ENCODE measurements around the gene NAGPA. TPM values are rescaled to one million over a fixed set of nuclear protein-coding genes. Genes with fewer than 3 reads are reported as not detected.
A peak's percentile ranks its signal among the peaks of the same experiment; 100 is the strongest.

Gene NAGPA
- total and polyA plus RNA-seq, 3 experiments from 2014 or later, result 18.8 to 33.3 (median 19.0) TPM

- H3K9me3 Mint-ChIP-seq, result no peaks in the 10 kb centered on the region
- Histone ChIP-seq H3K4me3 (ENCODE audit: low read length) (no peak overlapping the region), H3K36me3 (ENCODE audit: insufficient read depth, low read length) (no peaks in the 10 kb centered on the region), H3K9me3 (ENCODE audit: low read length) (no peaks in the 10 kb centered on the region), H3K4me1 (ENCODE audit: insufficient read depth, low read length) (peaks cover 18% of the 10 kb centered on the region), H3K27ac (ENCODE audit: low read depth, low read length) (no peak overlapping the region), H3K27me3 (ENCODE audit: insufficient read depth, low read length, poor library complexity, severe bottlenecking) (no peaks in the 10 kb centered on the region)
- ChIA-PET POLR2A (no interaction called here), CTCF (no interaction called here)
- H3K4me3 Mint-ChIP-seq, result peak overlapping the region in 1 of 7 donors; percentile 72
- H3K4me1 Mint-ChIP-seq, result peaks cover 12 to 26% (median 17%) of the 10 kb centered on the region in 3 donors
- H3K27ac Mint-ChIP-seq, result peak overlapping the region in 1 of 8 donors; percentile 92
- H3K27me3 Mint-ChIP-seq, result no peaks in the 10 kb centered on the region
- H3K36me3 Mint-ChIP-seq, result peaks cover 0 to 46% (median 7%) of the 10 kb centered on the region in 3 donors
- peak in 1 of 5 donors; percentile 8 for DNase-seq
Measured at GRCh38 chr16:5030251-5030870, 3.4 kb downstream of the NAGPA start.

DNA sequence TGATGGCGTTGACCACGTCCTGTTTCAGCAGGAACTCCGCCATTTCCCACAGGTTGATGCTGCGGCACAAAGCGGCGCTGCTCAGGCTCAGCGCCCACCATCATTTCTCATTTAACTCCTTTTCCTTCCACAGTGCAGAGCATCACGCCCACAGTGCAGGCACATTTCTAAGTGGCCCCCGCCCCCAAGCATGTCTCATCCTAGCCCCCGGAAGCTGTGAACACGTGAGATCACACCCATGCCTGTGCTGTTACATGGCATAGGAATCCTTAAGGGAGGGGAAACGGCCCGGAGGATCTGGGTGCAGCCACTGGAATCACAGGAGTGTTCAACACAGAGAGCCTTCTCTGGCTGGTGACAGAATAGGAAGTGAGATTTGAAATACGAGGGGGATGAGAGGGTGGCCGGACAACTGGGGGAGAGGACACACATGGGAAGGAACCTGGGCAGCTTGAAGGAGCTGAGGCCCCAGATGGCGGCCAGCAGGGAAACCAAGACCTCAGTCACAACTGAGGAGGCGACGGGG lies 4.7 kb downstream of the NAGPA start:
- Mint-ChIP-seq H3K9me3 (no peaks in the 10 kb centered on the region), H3K36me3 (peaks cover 0 to 51% (median 7%) of the 10 kb centered on the region in 3 donors), H3K27me3 (no peaks in the 10 kb centered on the region), H3K4me3 (peak overlapping the region in 1 of 7 donors; percentile 72), H3K4me1 (peaks cover 9 to 16% (median 9%) of the 10 kb centered on the region in 3 donors), H3K27ac (peak overlapping the region in 1 of 8 donors; percentile 72)
- no peaks in the 10 kb centered on the region for H3K27me3 ChIP-seq (ENCODE audit: insufficient read depth, low read length, poor library complexity, severe bottlenecking)
- ChIA-PET POLR2A (no interaction called here), CTCF (no interaction called here)
- no peak overlapping the region for H3K4me3 ChIP-seq (ENCODE audit: low read length)
- no peak overlapping the region for H3K27ac ChIP-seq (ENCODE audit: low read depth, low read length)
- H3K9me3 ChIP-seq (ENCODE audit: low read length), result no peaks in the 10 kb centered on the region
- no peaks in the 10 kb centered on the region for H3K36me3 ChIP-seq (ENCODE audit: insufficient read depth, low read length)
- DNase-seq, result peak in 1 of 5 donors; percentile 7
- H3K4me1 ChIP-seq (ENCODE audit: insufficient read depth, low read length), result peaks cover 11% of the 10 kb centered on the region

DNA sequence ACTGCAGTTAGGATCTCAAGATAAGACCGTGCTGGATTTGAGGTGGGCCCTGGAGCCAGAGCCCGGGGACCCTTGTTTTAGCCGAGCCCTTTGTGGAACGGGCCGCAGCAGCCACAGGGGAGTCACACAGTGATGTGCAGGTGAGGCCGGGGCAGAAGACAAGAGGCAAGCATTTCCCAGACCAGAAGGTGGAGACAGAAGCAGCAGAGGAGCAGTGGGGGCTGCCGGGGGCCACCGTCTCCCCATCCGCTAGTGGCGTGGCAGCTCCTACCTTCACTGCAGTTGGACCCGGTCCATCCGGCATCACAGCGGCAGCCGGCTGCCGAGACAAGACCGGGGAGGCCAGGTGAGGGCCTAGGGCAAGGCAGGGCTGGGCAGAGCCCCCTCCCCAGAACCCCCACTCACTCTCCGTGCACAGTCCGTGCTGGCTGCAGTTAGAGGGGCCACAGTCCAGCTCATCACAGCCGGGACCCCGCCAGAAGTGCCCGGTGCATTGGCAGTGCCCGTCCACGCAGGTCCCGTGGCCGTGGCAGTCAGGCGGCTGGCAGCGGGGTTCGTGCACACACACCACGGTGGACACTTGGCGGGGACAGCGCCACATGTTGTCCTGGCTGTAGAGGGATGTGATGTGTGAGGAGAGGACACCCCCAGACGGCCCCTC lies 6.0 kb downstream of the NAGPA start:
- no peaks in the 10 kb centered on the region for H3K9me3 Mint-ChIP-seq
- no peak overlapping the region for H3K4me3 Mint-ChIP-seq
- Histone ChIP-seq H3K9me3 (ENCODE audit: low read length) (no peaks in the 10 kb centered on the region), H3K4me1 (ENCODE audit: insufficient read depth, low read length) (peaks cover 3% of the 10 kb centered on the region), H3K36me3 (ENCODE audit: insufficient read depth, low read length) (no peaks in the 10 kb centered on the region), H3K27ac (ENCODE audit: low read depth, low read length) (no peak overlapping the region), H3K4me3 (ENCODE audit: low read length) (no peak overlapping the region), H3K27me3 (ENCODE audit: insufficient read depth, low read length, poor library complexity, severe bottlenecking) (no peaks in the 10 kb centered on the region)
- peaks cover 2 to 8% (median 3%) of the 10 kb centered on the region in 3 donors for H3K4me1 Mint-ChIP-seq
- H3K27ac Mint-ChIP-seq, result no peak overlapping the region
- ChIA-PET POLR2A (no interaction called here), CTCF (no interaction called here)
- peaks cover 0 to 49% (median 6%) of the 10 kb centered on the region in 3 donors for H3K36me3 Mint-ChIP-seq
- DNase-seq, result peak in 1 of 5 donors; percentile 42
- H3K27me3 Mint-ChIP-seq, result no peaks in the 10 kb centered on the region

DNA sequence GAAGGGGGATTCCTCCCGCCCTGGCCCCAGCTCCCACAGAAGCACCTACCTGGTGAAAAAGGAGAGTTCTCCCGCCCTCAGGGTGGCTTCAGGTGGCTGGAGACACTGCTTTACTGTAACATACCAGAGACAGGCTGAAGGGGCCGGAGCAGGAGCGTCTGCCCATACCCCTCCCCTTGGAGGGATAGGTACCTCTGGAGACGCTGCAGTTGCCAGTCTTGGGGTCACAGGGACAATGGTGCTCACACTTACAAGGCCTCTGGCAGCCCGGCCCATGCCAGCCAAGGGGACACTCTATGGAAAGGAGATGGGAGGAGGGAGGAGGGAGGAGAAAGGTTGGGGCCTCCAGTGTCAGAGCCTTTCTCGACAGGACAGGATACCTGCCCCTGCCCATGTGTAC lies 6.6 kb downstream of the NAGPA start:
- peak in 1 of 5 donors; percentile 24 for DNase-seq
- Histone ChIP-seq H3K27ac (ENCODE audit: low read depth, low read length) (no peak overlapping the region), H3K27me3 (ENCODE audit: insufficient read depth, low read length, poor library complexity, severe bottlenecking) (no peaks in the 10 kb centered on the region), H3K9me3 (ENCODE audit: low read length) (no peaks in the 10 kb centered on the region), H3K4me1 (ENCODE audit: insufficient read depth, low read length) (no peaks in the 10 kb centered on the region), H3K4me3 (ENCODE audit: low read length) (no peak overlapping the region), H3K36me3 (ENCODE audit: insufficient read depth, low read length) (no peaks in the 10 kb centered on the region)
- Mint-ChIP-seq H3K36me3 (peaks cover 0 to 49% (median 5%) of the 10 kb centered on the region in 3 donors), H3K27me3 (no peaks in the 10 kb centered on the region), H3K4me3 (no peak overlapping the region), H3K4me1 (peaks cover 0 to 4% (median 0%) of the 10 kb centered on the region in 3 donors), H3K27ac (no peak overlapping the region), H3K9me3 (no peaks in the 10 kb centered on the region)
- ChIA-PET POLR2A (no interaction called here), CTCF (no interaction called here)

GRCh38 chr16:5026664-5027063 lies 7.1 kb downstream of the NAGPA start:
- POLR2A ChIA-PET, result no interaction called here
- no peak overlapping the region for H3K27ac Mint-ChIP-seq

DNA sequence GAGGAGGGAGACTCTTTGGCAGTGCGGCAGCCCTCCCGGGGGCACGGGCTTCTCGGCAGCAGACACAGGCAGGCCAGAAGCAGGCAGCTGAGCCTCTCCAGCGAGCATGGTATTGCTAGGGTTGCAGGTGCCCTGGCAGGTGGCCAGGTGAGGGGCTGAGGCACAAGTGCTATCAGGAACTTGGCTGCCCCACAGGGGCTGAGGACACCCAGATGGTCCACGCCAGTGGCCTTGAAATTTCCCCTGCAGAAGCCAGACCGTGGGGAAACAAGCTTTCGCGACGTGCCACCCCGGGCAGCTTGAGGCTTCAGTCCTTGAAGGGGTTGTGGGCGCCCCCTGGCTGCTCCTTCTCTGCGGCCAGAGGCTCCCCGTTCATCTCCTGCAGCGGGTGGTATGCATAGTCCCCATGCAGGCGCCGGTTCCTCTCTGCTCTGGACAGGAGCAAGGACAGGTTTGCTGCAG lies 8.5 kb downstream of the NAGPA start:
- Histone ChIP-seq H3K27me3 (ENCODE audit: insufficient read depth, low read length, poor library complexity, severe bottlenecking) (no peaks in the 10 kb centered on the region), H3K4me3 (ENCODE audit: low read length) (no peak overlapping the region), H3K4me1 (ENCODE audit: insufficient read depth, low read length) (no peaks in the 10 kb centered on the region), H3K9me3 (ENCODE audit: low read length) (no peaks in the 10 kb centered on the region), H3K27ac (ENCODE audit: low read depth, low read length) (no peak overlapping the region), H3K36me3 (ENCODE audit: insufficient read depth, low read length) (no peaks in the 10 kb centered on the region)
- peak in 1 of 5 donors; percentile 36 for DNase-seq
- Mint-ChIP-seq H3K36me3 (peaks cover 0 to 36% (median 3%) of the 10 kb centered on the region in 3 donors), H3K27me3 (peaks cover 0 to 2% of the 10 kb centered on the region in 2 donors), H3K4me3 (no peak overlapping the region), H3K27ac (no peak overlapping the region), H3K9me3 (no peaks in the 10 kb centered on the region), H3K4me1 (no peaks in the 10 kb centered on the region)
- CTCF ChIA-PET, result no interaction called here
- POLR2A ChIA-PET, result no interaction called here

More at GRCh38 chr16:5026664-5027063, 7.1 kb downstream of the NAGPA start:
- DNase-seq, result peak in 1 of 5 donors; percentile 16
- Mint-ChIP-seq H3K36me3 (peaks cover 0 to 46% (median 5%) of the 10 kb centered on the region in 3 donors), H3K4me1 (no peaks in the 10 kb centered on the region), H3K4me3 (no peak overlapping the region), H3K9me3 (no peaks in the 10 kb centered on the region), H3K27me3 (peaks cover 0 to 2% of the 10 kb centered on the region in 2 donors)
- H3K27ac ChIP-seq (ENCODE audit: low read depth, low read length), result no peak overlapping the region
- no peaks in the 10 kb centered on the region for H3K27me3 ChIP-seq (ENCODE audit: insufficient read depth, low read length, poor library complexity, severe bottlenecking)
- no peaks in the 10 kb centered on the region for H3K36me3 ChIP-seq (ENCODE audit: insufficient read depth, low read length)
- no peak overlapping the region for H3K4me3 ChIP-seq (ENCODE audit: low read length)
- no peaks in the 10 kb centered on the region for H3K4me1 ChIP-seq (ENCODE audit: insufficient read depth, low read length)
- H3K9me3 ChIP-seq (ENCODE audit: low read length), result no peaks in the 10 kb centered on the region
- CTCF ChIA-PET, result no interaction called here

DNA sequence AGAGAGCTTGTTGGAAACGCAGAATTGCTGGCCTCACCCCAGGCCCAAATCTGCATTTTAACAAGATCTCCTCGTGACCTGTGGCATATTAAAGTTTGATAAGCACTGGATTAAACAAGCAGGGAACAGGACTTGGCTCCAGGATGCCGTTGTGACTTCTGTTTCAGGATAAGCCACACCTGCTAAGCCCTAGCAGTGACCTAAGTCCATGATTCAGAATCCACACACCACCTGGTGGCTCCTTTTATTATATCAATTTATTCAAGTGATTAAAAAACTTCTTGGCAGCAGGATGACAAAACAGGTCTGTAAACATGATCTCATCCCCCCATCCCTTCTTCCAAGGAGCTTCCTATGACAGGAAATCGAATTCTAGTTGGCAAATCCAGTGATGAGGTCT lies 9.1 kb downstream of the NAGPA start:
- no peak overlapping the region for H3K4me3 Mint-ChIP-seq
- no peaks in the 10 kb centered on the region for H3K4me1 Mint-ChIP-seq
- POLR2A ChIA-PET, result no interaction called here
- no peaks in the 10 kb centered on the region for H3K27me3 ChIP-seq (ENCODE audit: insufficient read depth, low read length, poor library complexity, severe bottlenecking)
- CTCF ChIA-PET, result interaction anchor here (0.6 kb wide), 1 partner anchor 55 kb away, joined by 3 read pairs; no protein-coding TSS in a partner anchor
- no peak overlapping the region for H3K4me3 ChIP-seq (ENCODE audit: low read length)
- H3K36me3 ChIP-seq (ENCODE audit: insufficient read depth, low read length), result no peaks in the 10 kb centered on the region
- no peak for DNase-seq
- peaks cover 0 to 2% of the 10 kb centered on the region in 2 donors for H3K27me3 Mint-ChIP-seq
- no peak overlapping the region for H3K27ac ChIP-seq (ENCODE audit: low read depth, low read length)
- no peaks in the 10 kb centered on the region for H3K9me3 ChIP-seq (ENCODE audit: low read length)
- peaks cover 0 to 32% (median 3%) of the 10 kb centered on the region in 3 donors for H3K36me3 Mint-ChIP-seq
- no peaks in the 10 kb centered on the region for H3K4me1 ChIP-seq (ENCODE audit: insufficient read depth, low read length)
- no peak overlapping the region for H3K27ac Mint-ChIP-seq
- no peaks in the 10 kb centered on the region for H3K9me3 Mint-ChIP-seq

GRCh38 chr16:5022521-5022920 lies 11.2 kb downstream of the NAGPA start:
- peak overlapping the region in 1 of 8 donors; percentile 79 for H3K27ac Mint-ChIP-seq
- Histone ChIP-seq H3K4me3 (ENCODE audit: low read length) (no peak overlapping the region), H3K4me1 (ENCODE audit: insufficient read depth, low read length) (no peaks in the 10 kb centered on the region), H3K27me3 (ENCODE audit: insufficient read depth, low read length, poor library complexity, severe bottlenecking) (no peaks in the 10 kb centered on the region), H3K9me3 (ENCODE audit: low read length) (no peaks in the 10 kb centered on the region), H3K36me3 (ENCODE audit: insufficient read depth, low read length) (no peaks in the 10 kb centered on the region), H3K27ac (ENCODE audit: low read depth, low read length) (no peak overlapping the region)
- H3K9me3 Mint-ChIP-seq, result no peaks in the 10 kb centered on the region
- H3K36me3 Mint-ChIP-seq, result peaks cover 0 to 16% (median 0%) of the 10 kb centered on the region in 3 donors
- ChIA-PET CTCF (no interaction called here), POLR2A (no interaction called here)
- peaks cover 0 to 2% of the 10 kb centered on the region in 2 donors for H3K27me3 Mint-ChIP-seq
- no peak for DNase-seq
- no peaks in the 10 kb centered on the region for H3K4me1 Mint-ChIP-seq
- no peak overlapping the region for H3K4me3 Mint-ChIP-seq
